Right lobe of liver (tissue), 4 donors: ENCODE results near the gene TEX10.

Experiments used
- POLR2A ChIP-seq: fragments of 450-650 bp; IDR thresholded peaks from one replicate; pipeline ENCODE4 v1.6.1; 2017; ENCODE audit warnings: antibody characterized with exemption, mild to moderate bottlenecking
- TF ChIP-seq, protein P1 (sequence below), 4 donors: fragments of 200-600 bp in 3 of 4; fragments of 450-650 bp in 1 of 4; IDR thresholded peaks; one replicate each; pipeline versions ENCODE4 v1.5.1 to v1.8.0; 2016 to 2022; ENCODE audit warnings: antibody characterized with exemption in 4 of 4, mild to moderate bottlenecking in 2 of 4
- donor health status: DM: no; HTN: no; CAD: no.
- donor health status: DM: no; HTN: no; CAD: no.
- donor health status: DM: no; HTN: yes; CAD: no.

DNA sequence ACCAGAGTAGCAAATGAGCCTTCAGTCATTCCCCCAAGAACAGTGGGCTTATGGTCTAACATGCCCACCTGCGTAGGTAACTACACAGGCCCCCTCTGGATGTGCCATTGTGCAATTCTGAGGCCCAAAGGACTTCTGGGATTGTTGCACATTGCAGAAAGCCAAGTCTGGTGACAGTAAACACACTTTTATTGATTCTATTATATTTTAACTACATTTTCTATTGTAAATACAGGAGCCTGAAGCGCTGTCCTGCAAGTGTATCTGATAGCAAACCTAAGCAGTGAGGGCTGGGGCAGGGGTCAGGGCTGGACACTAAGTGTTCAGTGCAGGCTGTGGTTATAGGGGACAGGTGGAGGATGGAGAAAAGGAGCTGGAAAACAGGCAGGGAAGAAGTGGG lies 57.5 kb downstream of the TEX10 start:
- TF ChIP-seq, protein P1, sequence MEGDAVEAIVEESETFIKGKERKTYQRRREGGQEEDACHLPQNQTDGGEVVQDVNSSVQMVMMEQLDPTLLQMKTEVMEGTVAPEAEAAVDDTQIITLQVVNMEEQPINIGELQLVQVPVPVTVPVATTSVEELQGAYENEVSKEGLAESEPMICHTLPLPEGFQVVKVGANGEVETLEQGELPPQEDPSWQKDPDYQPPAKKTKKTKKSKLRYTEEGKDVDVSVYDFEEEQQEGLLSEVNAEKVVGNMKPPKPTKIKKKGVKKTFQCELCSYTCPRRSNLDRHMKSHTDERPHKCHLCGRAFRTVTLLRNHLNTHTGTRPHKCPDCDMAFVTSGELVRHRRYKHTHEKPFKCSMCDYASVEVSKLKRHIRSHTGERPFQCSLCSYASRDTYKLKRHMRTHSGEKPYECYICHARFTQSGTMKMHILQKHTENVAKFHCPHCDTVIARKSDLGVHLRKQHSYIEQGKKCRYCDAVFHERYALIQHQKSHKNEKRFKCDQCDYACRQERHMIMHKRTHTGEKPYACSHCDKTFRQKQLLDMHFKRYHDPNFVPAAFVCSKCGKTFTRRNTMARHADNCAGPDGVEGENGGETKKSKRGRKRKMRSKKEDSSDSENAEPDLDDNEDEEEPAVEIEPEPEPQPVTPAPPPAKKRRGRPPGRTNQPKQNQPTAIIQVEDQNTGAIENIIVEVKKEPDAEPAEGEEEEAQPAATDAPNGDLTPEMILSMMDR (IDR thresholded peaks at IDR 0.05): no peak
- no peak for TF ChIP-seq POLR2A
